GM18951 (cell line): ENCODE data around the gene ARMC10.
"Not testable (repeated sequence)": the region's sequence is repeated elsewhere in the genome, so short reads cannot be mapped to it uniquely, and the experiment has no call there.

ENCODE experiments used
- POLR2A ChIP-seq: IDR thresholded peaks from 4 replicates; pipeline ENCODE4 v1.6.1; 2011; ENCODE audit warnings: mild to moderate bottlenecking; ENCODE audit not compliant: insufficient read length, insufficient read depth; ENCODE audit errors: extremely low read depth
- in situ Hi-C: fragments of 300-500 bp; cut with MboI; formaldehyde crosslinking; loops from one replicate; pipeline ENCODE4 v1.12.0; 2022; ENCODE audit warnings: low sequenced_read_pairs, mixed read lengths, inconsistent platforms; ENCODE audit not compliant: unreplicated experiment

The ARMC10 gene

DNA sequence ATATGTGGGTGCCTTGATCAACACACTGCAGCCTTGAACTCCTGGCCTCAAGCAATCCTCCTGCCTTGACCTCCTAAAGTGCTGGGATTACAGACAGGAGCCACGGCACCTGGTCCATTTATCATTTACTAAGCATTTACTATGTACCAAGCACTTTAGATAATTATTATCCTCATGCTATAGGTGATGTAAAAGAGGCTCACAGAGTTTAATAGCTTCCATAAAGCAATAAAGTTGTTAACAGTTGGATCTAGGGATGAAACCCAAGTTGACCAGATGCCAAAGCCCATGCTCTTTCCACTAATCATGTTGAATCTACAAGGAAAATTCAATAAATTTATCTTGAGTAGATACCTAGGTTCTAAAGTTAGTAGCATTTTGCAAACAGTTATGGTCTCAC is 68.9 kb downstream of the ARMC10 start:
- in situ Hi-C loops: no loop called here
- no peak for TF ChIP-seq POLR2A

DNA sequence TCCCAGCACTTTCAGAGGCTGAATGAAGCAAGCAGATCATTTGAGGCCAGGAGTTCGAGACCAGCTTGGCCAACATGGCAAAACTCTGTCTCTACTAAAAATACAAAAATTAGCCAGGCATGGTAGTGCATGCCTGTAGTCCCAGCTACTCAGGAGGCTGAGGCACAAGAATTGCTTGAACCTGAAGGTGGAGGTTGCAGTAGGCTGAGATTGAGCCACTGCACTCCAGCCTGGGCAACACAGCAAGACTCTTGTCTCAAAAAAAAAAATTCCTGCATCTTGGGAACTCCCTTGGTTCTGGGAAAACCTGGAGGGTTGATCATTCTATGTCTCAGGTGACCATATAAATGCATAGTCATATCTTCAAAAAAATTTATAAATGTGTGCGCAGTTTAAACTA is 69.8 kb downstream of the ARMC10 start:
- in situ Hi-C loops: not testable (repeated sequence)

DNA sequence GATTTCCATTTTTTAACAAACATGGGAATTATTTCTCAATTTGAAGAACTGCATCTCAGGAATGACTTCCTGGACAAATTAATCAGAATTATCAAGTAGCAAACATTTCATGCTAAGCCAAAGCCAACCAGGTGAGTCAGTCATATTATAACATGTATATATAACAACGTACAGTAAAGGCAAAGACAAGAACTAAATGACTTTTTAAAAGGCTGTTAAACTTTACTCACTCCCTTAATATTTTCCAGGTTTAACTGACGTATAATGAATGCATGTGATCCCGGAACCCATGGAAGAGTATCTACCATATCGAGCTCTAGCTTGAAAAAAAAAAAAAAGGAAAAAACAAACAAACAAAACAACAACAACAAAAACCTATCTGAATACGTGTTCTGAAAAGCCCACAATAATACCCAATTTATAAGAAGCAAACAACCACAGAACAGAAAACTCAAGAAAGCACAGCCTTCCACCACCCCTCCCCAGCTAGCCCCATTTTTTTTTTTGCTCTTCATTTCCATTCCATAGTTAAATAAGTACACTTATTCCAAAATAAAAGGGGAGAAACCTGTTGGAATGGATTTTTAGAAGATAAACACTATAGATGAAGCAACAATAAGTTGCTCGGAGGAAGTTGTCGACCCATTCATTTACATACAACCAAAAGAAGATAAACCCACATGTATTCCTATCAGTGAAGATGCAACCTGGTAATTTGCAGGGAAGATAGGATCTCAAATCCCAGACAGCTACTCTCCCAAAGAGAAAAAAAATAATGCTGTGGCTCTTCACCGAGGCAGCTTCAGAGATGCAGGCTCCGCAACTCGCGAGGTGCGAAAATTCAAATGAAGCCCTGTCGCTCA is 73.4 kb downstream of the ARMC10 start:
- in situ Hi-C loops: no loop called here
- TF ChIP-seq POLR2A: no peak
